Measurements from ENCODE around the gene OPTC. TPM values are rescaled to one million over a fixed set of nuclear protein-coding genes. Genes with fewer than 3 reads are reported as not detected.

Gene OPTC
- total and polyA plus RNA-seq, 2 of the 13 experiments (the other 11 are each of a cell fraction or from before 2014, with no cell fraction given) = not detected

- H3K79me2 ChIP-seq (ENCODE audit: insufficient read depth, low read length) = no peaks in the 10 kb centered on the region
- no peaks in the 10 kb centered on the region for H3K36me3 ChIP-seq (replicated peaks in 1 of 2; ENCODE audit: control insufficient read depth in 1 of 2, insufficient read depth in 2 of 2, low read length in 2 of 2)
- ATAC-seq = no peak
- WGBS (ENCODE audit: low lambda C conversion rate) = 42% methylated on average over 8 of the region's 8 CpGs
- no peak overlapping the region for H3K4me3 ChIP-seq (replicated peaks in 1 of 3; ENCODE audit: insufficient read depth in 1 of 3, low read depth in 2 of 3, low read length in 3 of 3)
- TF ChIP-seq AGO1 (IDR thresholded peaks at IDR 0.05; ENCODE audit: low read depth, low read length, poor library complexity, severe bottlenecking) = no peak
- TF ChIP-seq BCL6 (CRISPR knock-in tag; IDR thresholded peaks at IDR 0.05) = no peak
- TF ChIP-seq DNMT3B (CRISPR knock-in tag; conservative IDR thresholded peaks at IDR 0.05) = no peak
- TF ChIP-seq SNAPC2 (CRISPR knock-in tag; IDR thresholded peaks at IDR 0.05) = no peak
- no peak for TF ChIP-seq ZNF782 (CRISPR knock-in tag; IDR thresholded peaks at IDR 0.05; ENCODE audit: borderline replicate concordance)
- TF ChIP-seq ZNF264 (CRISPR knock-in tag; IDR thresholded peaks at IDR 0.05) = no peak
- TF ChIP-seq UBTF (CRISPR knock-in tag; IDR thresholded peaks at IDR 0.05) = no peak
- TF ChIP-seq MEF2D (CRISPR knock-in tag; IDR thresholded peaks at IDR 0.05) = no peak
- no peak for TF ChIP-seq HOXD1 (CRISPR knock-in tag; IDR thresholded peaks at IDR 0.05)
- TF ChIP-seq ZNF20 (CRISPR knock-in tag; IDR thresholded peaks at IDR 0.05) = no peak
- no peak for TF ChIP-seq MED1 (CRISPR knock-in tag; IDR thresholded peaks at IDR 0.05)
- no peak for TF ChIP-seq SKI (IDR thresholded peaks at IDR 0.05; ENCODE audit: partially characterized antibody)
- no peak for TF ChIP-seq ZNF234 (CRISPR knock-in tag; conservative IDR thresholded peaks at IDR 0.05)
- no peak for TF ChIP-seq EHMT2 (IDR thresholded peaks at IDR 0.05; ENCODE audit: borderline replicate concordance, low read depth, low read length)
- no peak for TF ChIP-seq ZNF280B (CRISPR knock-in tag; IDR thresholded peaks at IDR 0.05; ENCODE audit: borderline replicate concordance)
- TF ChIP-seq ZNF530 (CRISPR knock-in tag; IDR thresholded peaks at IDR 0.05; ENCODE audit: low read depth) = no peak
- no peak for TF ChIP-seq HCFC1 (IDR thresholded peaks at IDR 0.05; ENCODE audit: low read depth, low read length)
- no peak for TF ChIP-seq ZXDC (CRISPR knock-in tag; IDR thresholded peaks at IDR 0.05)
- no peaks in the 10 kb centered on the region for H3K9me3 ChIP-seq (ENCODE audit: low read length)
- no peak overlapping the region for H2AFZ ChIP-seq (ENCODE audit: low read length)
- no peaks in the 10 kb centered on the region for H4K20me1 ChIP-seq (ENCODE audit: insufficient read depth, low read length)
- POLR2A ChIA-PET = no interaction called here
- in situ Hi-C loops (cut with HindIII; ENCODE audit: extremely low pct_ligation_motif_present, low pct_unique_long_range_greater_than_20kb) (no loop called here), intact Hi-C loops (cut with micrococcal nuclease; ENCODE audit: unreplicated experiment) (no loop called here)
- no peaks in the 10 kb centered on the region for H3K4me1 ChIP-seq (ENCODE audit: insufficient read depth, low read length)
- no peak for DNase-seq (ENCODE audit: low spot score)
- H3K4me2 ChIP-seq (ENCODE audit: low read depth, low read length) = no peak overlapping the region
- H3K27me3 ChIP-seq (ENCODE audit: control insufficient read depth in 1 of 2, insufficient read depth in 2 of 2, low read length in 2 of 2) = no peaks in the 10 kb centered on the region; a peak in 2 of 5 replicates
- H3K9ac ChIP-seq (ENCODE audit: insufficient read depth, low read depth, low read length) = no peak overlapping the region
- no peak for FAIRE-seq
- H3K27ac ChIP-seq (ENCODE audit: extremely low read length, insufficient read depth, low read length) = no peak overlapping the region
- no TSS peak for BruUV-seq (replicated peaks)
- CTCF ChIA-PET (ENCODE audit: low intra/inter-chr PET ratio, low total read pairs) = no interaction called here
Observed at GRCh38 chr1:203547771-203548421, 53.9 kb downstream of the OPTC start.

Data from HepG2 (cell line).